ENCODE results near the gene FAM107B. TPM values are rescaled to one million over a fixed set of nuclear protein-coding genes. Genes with fewer than 3 reads are reported as not detected.

The FAM107B gene
- total and polyA plus RNA-seq, 2 of the 13 experiments (the other 11 are each of a cell fraction or from before 2014, with no cell fraction given) = 15.7 to 24.8 TPM

GRCh38 chr10:14674376-14675050, 100.2 kb downstream of the FAM107B start:
- Histone ChIP-seq H3K27me3 (ENCODE audit: control insufficient read depth in 1 of 2, insufficient read depth in 2 of 2, low read length in 2 of 2) (no peaks in the 10 kb centered on the region), H3K9ac (ENCODE audit: insufficient read depth, low read depth, low read length) (no peak overlapping the region), H3K4me2 (ENCODE audit: low read depth, low read length) (no peak overlapping the region), H3K27ac (ENCODE audit: extremely low read length, insufficient read depth, low read length) (no peak overlapping the region), H3K4me1 (ENCODE audit: insufficient read depth, low read length) (peaks cover 23% of the 10 kb centered on the region), H3K79me2 (ENCODE audit: insufficient read depth, low read length) (no peaks in the 10 kb centered on the region), H2AFZ (ENCODE audit: low read length) (no peak overlapping the region), H3K9me3 (ENCODE audit: low read length) (no peaks in the 10 kb centered on the region), H3K4me3 (replicated peaks in 1 of 3; ENCODE audit: insufficient read depth in 1 of 3, low read depth in 2 of 3, low read length in 3 of 3) (no peak overlapping the region), H3K36me3 (replicated peaks in 1 of 2; ENCODE audit: control insufficient read depth in 1 of 2, insufficient read depth in 2 of 2, low read length in 2 of 2) (no peaks in the 10 kb centered on the region), H4K20me1 (ENCODE audit: insufficient read depth, low read length) (no peaks in the 10 kb centered on the region)
- 6% methylated on average over 8 of the region's 8 CpGs for WGBS (ENCODE audit: low lambda C conversion rate)
- peak; percentile 79 for TF ChIP-seq ZNF770 (CRISPR knock-in tag; IDR thresholded peaks at IDR 0.05)
- TF ChIP-seq CAMTA2 (CRISPR knock-in tag; IDR thresholded peaks at IDR 0.05; ENCODE audit: borderline replicate concordance) = no peak
- TF ChIP-seq ZHX2 (IDR thresholded peaks at IDR 0.05; ENCODE audit: low read depth) = no peak
- TF ChIP-seq ZHX2 (CRISPR knock-in tag; IDR thresholded peaks at IDR 0.05; ENCODE audit: borderline replicate concordance) = no peak
- no peak for TF ChIP-seq GMEB1 (CRISPR knock-in tag; IDR thresholded peaks at IDR 0.05; ENCODE audit: borderline replicate concordance)
- in situ Hi-C loops (cut with HindIII; ENCODE audit: extremely low pct_ligation_motif_present, low pct_unique_long_range_greater_than_20kb) (no loop called here), intact Hi-C loops (cut with micrococcal nuclease; ENCODE audit: unreplicated experiment) (no loop called here)
- FAIRE-seq (no peak), ATAC-seq (peak; percentile 54), DNase-seq (ENCODE audit: low spot score) (no peak)
- no TSS peak for BruUV-seq (replicated peaks)
- ChIA-PET CTCF (ENCODE audit: low intra/inter-chr PET ratio, low total read pairs) (no interaction called here), POLR2A (no interaction called here)
